ENCODE results near the gene SFRP2. TPM values are rescaled to one million over a fixed set of nuclear protein-coding genes. Genes with fewer than 3 reads are reported as not detected.

The SFRP2 gene
- total RNA-seq, 1 donor from 2014 or later, result 0.14 TPM

- intact Hi-C loops (cut with micrococcal nuclease), result loop anchor here (10.0 kb wide), 1 partner anchor 234 kb away; no protein-coding TSS in a partner anchor
- DNase-seq, result no peak
- Histone ChIP-seq H3K4me3 (peak overlapping the region; percentile 45), H3K27ac (replicated peaks) (no peak overlapping the region), H3K27me3 (ENCODE audit: low read depth) (peaks cover 99% of the 10 kb centered on the region), H3K4me1 (peaks cover 36% of the 10 kb centered on the region), H3K9me3 (replicated peaks) (no peaks in the 10 kb centered on the region), H3K36me3 (no peaks in the 10 kb centered on the region)
- no peak for TF ChIP-seq CTCF (IDR thresholded peaks at IDR 0.05; ENCODE audit: borderline replicate concordance)
These were observed 1.6 kb upstream of the SFRP2 start for GRCh38 chr4:153790500-153790865.

- Histone ChIP-seq H3K27me3 (ENCODE audit: low read depth) (peaks cover 99% of the 10 kb centered on the region), H3K9me3 (replicated peaks) (no peaks in the 10 kb centered on the region), H3K36me3 (no peaks in the 10 kb centered on the region), H3K27ac (replicated peaks) (no peak overlapping the region), H3K4me1 (peaks cover 36% of the 10 kb centered on the region), H3K4me3 (no peak overlapping the region)
- DNase-seq, result no peak
- no peak for TF ChIP-seq CTCF (IDR thresholded peaks at IDR 0.05; ENCODE audit: borderline replicate concordance)
- intact Hi-C loops (cut with micrococcal nuclease), result loop anchor here (10.0 kb wide), 1 partner anchor 235 kb away; no protein-coding TSS in a partner anchor
These were observed 1.0 kb upstream of the SFRP2 start for GRCh38 chr4:153789741-153790499.

DNA sequence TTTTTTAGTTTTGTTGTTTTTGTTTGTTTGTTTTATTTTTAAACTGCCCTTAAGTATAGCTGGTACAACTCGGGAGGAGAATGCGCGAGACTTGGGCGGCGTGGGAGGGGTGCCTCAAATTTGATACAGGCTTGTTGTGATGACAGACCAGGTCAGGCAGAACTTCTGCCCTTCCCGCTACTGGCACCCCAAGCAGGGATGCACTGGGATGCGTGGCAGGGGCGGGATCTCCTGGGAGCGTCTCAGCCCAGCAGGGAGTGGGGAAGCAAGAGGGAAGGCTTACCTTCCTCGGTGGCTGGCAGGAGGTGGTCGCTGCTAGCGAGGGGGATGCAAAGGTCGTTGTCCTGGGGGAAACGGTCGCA, 851 bp downstream of the SFRP2 start:
- Histone ChIP-seq H3K4me1 (peaks cover 36% of the 10 kb centered on the region), H3K27ac (replicated peaks) (no peak overlapping the region), H3K9me3 (replicated peaks) (no peaks in the 10 kb centered on the region), H3K27me3 (ENCODE audit: low read depth) (peaks cover 99% of the 10 kb centered on the region), H3K4me3 (peak overlapping the region; percentile 48), H3K36me3 (no peaks in the 10 kb centered on the region)
- intact Hi-C loops (cut with micrococcal nuclease), result no loop called here
- TF ChIP-seq CTCF (IDR thresholded peaks at IDR 0.05; ENCODE audit: borderline replicate concordance), result no peak
- no peak for DNase-seq

- Histone ChIP-seq H3K4me1 (peaks cover 33% of the 10 kb centered on the region), H3K4me3 (no peak overlapping the region), H3K36me3 (no peaks in the 10 kb centered on the region), H3K27ac (replicated peaks) (no peak overlapping the region), H3K9me3 (replicated peaks) (no peaks in the 10 kb centered on the region), H3K27me3 (ENCODE audit: low read depth) (peaks cover 99% of the 10 kb centered on the region)
- intact Hi-C loops (cut with micrococcal nuclease), result no loop called here
- no peak for TF ChIP-seq CTCF (IDR thresholded peaks at IDR 0.05; ENCODE audit: borderline replicate concordance)
- no peak for DNase-seq
These were observed 1.3 kb downstream of the SFRP2 start for GRCh38 chr4:153787575-153787974.

- TF ChIP-seq CTCF (IDR thresholded peaks at IDR 0.05; ENCODE audit: borderline replicate concordance), result no peak
- Histone ChIP-seq H3K4me1 (peaks cover 29% of the 10 kb centered on the region), H3K27ac (replicated peaks) (no peak overlapping the region), H3K36me3 (no peaks in the 10 kb centered on the region), H3K9me3 (replicated peaks) (no peaks in the 10 kb centered on the region), H3K4me3 (no peak overlapping the region), H3K27me3 (ENCODE audit: low read depth) (peaks cover 97% of the 10 kb centered on the region)
- intact Hi-C loops (cut with micrococcal nuclease), result no loop called here
- no peak for DNase-seq
These were observed 1.8 kb downstream of the SFRP2 start for GRCh38 chr4:153787061-153787560.
